SU-DHL-6 (cell line): ENCODE data around the gene UNC13C.

Experiments used
- H2AFZ ChIP-seq: fragments of 200-600 bp; sonication (generic); 2 replicates; pipeline ENCODE4 v1.6.1; 2014; ENCODE audit warnings: low read depth, mild to moderate bottlenecking, moderate library complexity, mixed read lengths, antibody characterized with exemption, low read length; ENCODE audit not compliant: severe bottlenecking
- H3F3A ChIP-seq: fragments of 200-600 bp; shearing (Covaris generic); 2 replicates; pipeline ENCODE4 v1.6.0; 2016; ENCODE audit warnings: antibody characterized with exemption, mild to moderate bottlenecking; ENCODE audit not compliant: insufficient read depth
- H3K27ac ChIP-seq: fragments of 200-600 bp; sonication (generic); 2 replicates; pipeline ENCODE4 v1.5.1; 2016; ENCODE audit warnings: low read depth, mild to moderate bottlenecking, low read length, moderate library complexity, mixed read lengths
- H3K27me3 ChIP-seq: fragments of 200-600 bp; sonication (generic), shearing (Covaris generic); 2 replicates; pipeline ENCODE4 v1.6.0; 2014; ENCODE audit warnings: mild to moderate bottlenecking, low read length
- H3K36me3 ChIP-seq: fragments of 200-600 bp; sonication (generic); 2 replicates; pipeline ENCODE4 v1.6.1; 2014; ENCODE audit warnings: mild to moderate bottlenecking, low read length, mixed read lengths
- H3K4me2 ChIP-seq: fragments of 300-600, 200-600 bp; shearing (Covaris generic), sonication (generic); 2 replicates; pipeline ENCODE4 v1.6.0; 2014; ENCODE audit warnings: low read length, low read depth, mild to moderate bottlenecking; ENCODE audit not compliant: poor library complexity, severe bottlenecking
- H3K4me3 ChIP-seq: fragments of 200-600 bp; sonication (generic); 2 replicates; pipeline ENCODE4 v1.5.1; 2014; ENCODE audit warnings: antibody characterized with exemption, low read length, mild to moderate bottlenecking, mixed read lengths; ENCODE audit not compliant: insufficient read depth, poor library complexity, severe bottlenecking
- H3K79me2 ChIP-seq: fragments of 200-600 bp; sonication (generic); 2 replicates; pipeline ENCODE4 v1.6.1; 2014; ENCODE audit warnings: mild to moderate bottlenecking, low read length, moderate library complexity; ENCODE audit not compliant: insufficient read depth
- H3K9ac ChIP-seq: fragments of 200-600 bp; sonication (generic); 2 replicates; pipeline ENCODE4 v1.7.0; 2014; ENCODE audit warnings: mild to moderate bottlenecking, low read length
- H3K9me2 ChIP-seq: fragments of 200-600 bp; sonication (generic); replicated peaks from 2 replicates; pipeline ENCODE4 v1.6.1; 2014; ENCODE audit warnings: low read length; ENCODE audit not compliant: insufficient read depth
- H3K9me3 ChIP-seq: fragments of 200-600 bp; sonication (generic); 2 replicates; pipeline ENCODE4 v1.6.1; 2014; ENCODE audit warnings: low read length, mixed read lengths; ENCODE audit not compliant: insufficient read depth
- H4K20me1 ChIP-seq: fragments of 200-600 bp; sonication (generic); 2 replicates; pipeline ENCODE4 v1.6.1; 2014; ENCODE audit warnings: low read depth, mild to moderate bottlenecking, antibody characterized with exemption, low read length, moderate library complexity, mixed read lengths
- CTCF ChIP-seq: fragments of 200-600 bp; sonication (generic); IDR thresholded peaks from one replicate; pipeline ENCODE4 v1.5.1; 2017; ENCODE audit warnings: antibody characterized with exemption, mild to moderate bottlenecking, low read length, moderate library complexity; ENCODE audit not compliant: insufficient read depth, poor library complexity, severe bottlenecking
- EZH2phosphoT487 ChIP-seq: fragments of 200-600 bp; sonication (generic), shearing (Covaris generic); conservative IDR thresholded peaks from 2 replicates; pipeline ENCODE4 v1.6.1; 2018; ENCODE audit warnings: mild to moderate bottlenecking, antibody characterized with exemption, low read length, moderate library complexity, mixed read lengths

The UNC13C gene

GRCh38 chr15:54644796-54645195 is 666.6 kb downstream of the UNC13C start:
- no peak overlapping the region for H3K9ac ChIP-seq
- H3K9me2 ChIP-seq: no peaks in the 10 kb centered on the region
- H3K4me2 ChIP-seq: no peak overlapping the region
- H2AFZ ChIP-seq: no peak overlapping the region
- no peaks in the 10 kb centered on the region for H3K27me3 ChIP-seq
- H3K27ac ChIP-seq: no peak overlapping the region
- H3F3A ChIP-seq: no peaks in the 10 kb centered on the region
- no peaks in the 10 kb centered on the region for H3K9me3 ChIP-seq
- TF ChIP-seq CTCF (no peak), EZH2phosphoT487 (no peak)
- no peaks in the 10 kb centered on the region for H3K36me3 ChIP-seq
- H4K20me1 ChIP-seq: no peaks in the 10 kb centered on the region
- H3K79me2 ChIP-seq: no peaks in the 10 kb centered on the region
- no peak overlapping the region for H3K4me3 ChIP-seq

GRCh38 chr15:54659646-54660045 is 681.4 kb downstream of the UNC13C start:
- H3K27ac ChIP-seq: no peak overlapping the region
- no peaks in the 10 kb centered on the region for H3K79me2 ChIP-seq
- H4K20me1 ChIP-seq: no peaks in the 10 kb centered on the region
- no peaks in the 10 kb centered on the region for H3F3A ChIP-seq
- H3K4me3 ChIP-seq: no peak overlapping the region
- TF ChIP-seq CTCF: no peak
- TF ChIP-seq EZH2phosphoT487: no peak
- H3K9me2 ChIP-seq: no peaks in the 10 kb centered on the region
- H3K4me2 ChIP-seq: no peak overlapping the region
- no peaks in the 10 kb centered on the region; the same call in 1 of the 2 replicates for H3K27me3 ChIP-seq
- no peak overlapping the region for H3K9ac ChIP-seq
- H3K36me3 ChIP-seq: no peaks in the 10 kb centered on the region
- H3K9me3 ChIP-seq: no peaks in the 10 kb centered on the region
- H2AFZ ChIP-seq: no peak overlapping the region

GRCh38 chr15:54660356-54660755 is 682.1 kb downstream of the UNC13C start:
- no peak overlapping the region for H3K4me2 ChIP-seq
- no peaks in the 10 kb centered on the region for H3F3A ChIP-seq
- no peak overlapping the region for H3K4me3 ChIP-seq
- H3K9ac ChIP-seq: no peak overlapping the region
- H3K9me3 ChIP-seq: no peaks in the 10 kb centered on the region
- H3K36me3 ChIP-seq: no peaks in the 10 kb centered on the region
- no peaks in the 10 kb centered on the region; the same call in 1 of the 2 replicates for H3K27me3 ChIP-seq
- H2AFZ ChIP-seq: no peak overlapping the region
- no peaks in the 10 kb centered on the region for H3K9me2 ChIP-seq
- TF ChIP-seq CTCF (no peak), EZH2phosphoT487 (no peak)
- no peaks in the 10 kb centered on the region for H4K20me1 ChIP-seq
- no peak overlapping the region for H3K27ac ChIP-seq
- no peaks in the 10 kb centered on the region for H3K79me2 ChIP-seq
